ENCODE measurements around the gene ZNF740.
"Not testable (repeated sequence)": the region's sequence is repeated elsewhere in the genome, so short reads cannot be mapped to it uniquely, and the experiment has no call there.

ZNF740 gene

DNA sequence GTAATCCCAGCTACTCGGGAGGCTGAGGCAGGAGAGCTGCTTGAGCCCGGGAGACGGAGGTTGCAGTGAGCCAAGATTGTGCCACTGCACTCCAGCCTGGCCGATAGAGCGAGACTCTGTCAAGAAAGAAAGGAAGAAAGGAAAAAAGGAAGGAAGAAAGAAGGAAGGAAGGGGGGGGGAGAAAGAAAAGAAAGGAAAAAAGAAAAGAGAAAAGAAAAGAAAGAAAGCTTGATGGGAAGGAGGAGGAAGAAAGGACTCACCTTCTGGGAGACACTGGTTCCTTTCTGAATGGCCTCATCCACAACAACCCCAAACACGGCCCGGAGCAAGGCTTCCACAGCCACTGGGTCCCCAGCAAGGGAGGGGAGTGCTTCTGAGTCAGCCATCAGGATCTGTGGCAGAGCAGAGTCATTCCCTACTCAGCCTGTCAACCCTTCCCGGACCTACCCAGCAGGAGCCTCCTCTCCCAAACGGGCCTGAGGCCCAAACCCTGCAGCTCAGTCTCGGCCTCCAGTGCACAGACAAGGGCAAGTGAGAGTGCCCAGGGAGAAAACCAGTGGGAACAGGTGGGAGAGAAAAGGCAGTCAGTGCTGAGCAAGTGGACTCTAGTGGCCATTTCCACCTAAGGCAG, 7.3 kb upstream of the ZNF740 start:
- no peak for DNase-seq (ENCODE audit: low read depth)

GRCh38 chr12:53174881-53175491, 5.5 kb upstream of the ZNF740 start:
- DNase-seq (ENCODE audit: low read depth): no peak

GRCh38 chr12:53176750-53177149, 3.8 kb upstream of the ZNF740 start:
- no peak for DNase-seq (ENCODE audit: low read depth)

- DNase-seq (ENCODE audit: low read depth): not testable (repeated sequence)
Observed at GRCh38 chr12:53177447-53177846, 3.1 kb upstream of the ZNF740 start.

- not testable (repeated sequence) for DNase-seq (ENCODE audit: low read depth)
Observed at GRCh38 chr12:53178803-53179202, 1.7 kb upstream of the ZNF740 start.

DNA sequence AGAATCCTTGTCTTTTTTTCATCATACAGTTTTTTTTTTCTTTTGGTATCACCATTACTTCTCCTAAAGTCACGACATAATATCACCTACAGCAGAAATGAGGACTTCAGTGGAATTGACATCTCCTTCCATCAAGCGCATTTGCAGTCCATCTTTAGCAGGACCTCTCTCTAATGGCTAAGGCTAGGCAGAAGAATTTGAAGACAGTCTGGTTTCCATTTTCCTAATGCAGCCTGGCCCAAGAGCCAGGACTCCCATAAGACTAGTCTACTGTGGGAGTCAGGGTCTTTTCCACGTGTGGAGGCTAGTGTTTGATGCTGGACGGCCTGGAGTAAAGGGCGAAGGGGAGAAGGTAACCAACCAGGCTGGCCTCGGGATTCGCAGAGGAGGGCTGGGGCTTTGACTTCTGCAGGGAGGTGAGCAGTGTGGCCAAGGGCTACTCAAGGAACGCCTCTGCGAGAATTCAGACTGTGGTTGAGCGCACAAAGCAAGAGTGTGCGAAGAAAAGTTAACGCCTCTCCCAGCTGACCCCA, 769 bp upstream of the ZNF740 start:
- no peak for DNase-seq (ENCODE audit: low read depth)

DNA sequence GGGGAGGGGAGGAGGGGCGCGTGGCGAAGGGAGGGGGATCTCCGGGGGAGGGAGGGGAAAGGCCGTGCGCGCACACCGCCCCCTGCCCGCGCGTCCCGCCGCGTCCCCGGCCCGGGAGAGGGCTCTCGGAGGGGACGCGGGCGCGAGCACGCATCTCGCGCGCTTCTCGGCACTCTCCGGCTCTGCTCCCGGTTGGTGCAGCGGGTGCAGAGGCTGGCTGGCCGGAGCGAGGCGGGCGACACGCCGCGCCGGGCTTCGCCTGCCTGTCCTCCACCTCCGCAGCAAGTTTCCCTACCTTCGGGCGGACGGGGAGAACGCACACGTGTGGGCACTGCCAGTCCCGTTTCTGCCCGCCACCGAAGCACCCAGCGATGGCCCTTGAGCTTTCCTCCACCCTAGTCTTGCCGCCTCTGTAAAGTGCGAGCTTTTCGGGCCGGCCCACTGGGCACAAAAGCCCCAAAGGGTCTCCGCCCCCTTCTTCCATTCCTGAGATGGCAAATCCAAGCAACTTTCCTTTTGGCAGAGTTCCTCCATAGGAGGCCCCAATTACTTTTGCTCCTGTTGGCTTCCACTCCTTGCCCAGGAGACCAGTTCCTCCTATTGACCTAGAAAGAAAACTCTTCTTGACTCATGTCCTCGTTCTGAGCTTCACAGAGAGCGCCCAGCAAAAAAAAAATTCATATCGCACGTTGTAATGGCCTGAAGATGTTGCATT, 566 bp downstream of the ZNF740 start:
- peak; percentile 83 for DNase-seq (ENCODE audit: low read depth)

DNA sequence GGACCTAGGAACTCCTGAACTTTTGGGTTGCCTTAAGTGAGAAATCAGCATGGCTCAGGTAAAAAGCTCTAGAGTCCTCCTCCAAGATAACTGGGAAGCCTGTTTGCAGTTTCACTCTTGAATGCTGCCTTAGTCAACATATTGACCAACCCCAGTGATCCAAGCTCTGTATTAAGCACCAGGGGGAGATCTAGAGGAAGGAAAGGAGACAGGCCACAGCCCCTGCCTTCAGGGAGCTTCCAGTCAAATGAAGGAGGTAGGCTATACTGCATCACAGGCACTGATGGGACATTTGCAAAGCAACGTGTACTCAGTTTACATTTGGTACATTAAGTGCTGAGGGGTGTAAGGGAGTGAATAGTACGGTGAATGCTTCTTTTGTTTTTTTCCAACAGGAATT, 1.4 kb downstream of the ZNF740 start:
- no peak for DNase-seq (ENCODE audit: low read depth)

GRCh38 chr12:53182903-53183302, 2.4 kb downstream of the ZNF740 start:
- no peak for DNase-seq (ENCODE audit: low read depth)

DNA sequence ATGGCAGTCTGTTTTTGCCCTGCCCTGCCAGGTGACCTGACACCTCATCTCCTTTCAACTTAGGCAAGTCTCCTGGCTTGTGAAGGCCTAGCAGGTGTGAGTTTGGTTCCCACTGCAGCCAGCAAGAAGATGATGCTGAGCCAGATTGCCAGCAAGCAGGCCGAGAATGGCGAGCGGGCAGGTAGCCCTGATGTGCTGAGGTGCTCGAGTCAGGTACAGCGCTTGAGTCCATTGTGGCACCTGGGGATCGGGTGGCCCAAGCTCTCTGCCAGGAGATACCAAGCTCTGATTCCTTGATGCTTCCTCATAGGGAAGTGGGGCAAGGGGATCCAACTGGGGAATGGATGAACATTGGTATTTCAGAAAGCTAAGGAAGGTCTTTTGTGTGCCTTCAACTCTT, 4.3 kb downstream of the ZNF740 start:
- no peak for DNase-seq (ENCODE audit: low read depth)

DNA sequence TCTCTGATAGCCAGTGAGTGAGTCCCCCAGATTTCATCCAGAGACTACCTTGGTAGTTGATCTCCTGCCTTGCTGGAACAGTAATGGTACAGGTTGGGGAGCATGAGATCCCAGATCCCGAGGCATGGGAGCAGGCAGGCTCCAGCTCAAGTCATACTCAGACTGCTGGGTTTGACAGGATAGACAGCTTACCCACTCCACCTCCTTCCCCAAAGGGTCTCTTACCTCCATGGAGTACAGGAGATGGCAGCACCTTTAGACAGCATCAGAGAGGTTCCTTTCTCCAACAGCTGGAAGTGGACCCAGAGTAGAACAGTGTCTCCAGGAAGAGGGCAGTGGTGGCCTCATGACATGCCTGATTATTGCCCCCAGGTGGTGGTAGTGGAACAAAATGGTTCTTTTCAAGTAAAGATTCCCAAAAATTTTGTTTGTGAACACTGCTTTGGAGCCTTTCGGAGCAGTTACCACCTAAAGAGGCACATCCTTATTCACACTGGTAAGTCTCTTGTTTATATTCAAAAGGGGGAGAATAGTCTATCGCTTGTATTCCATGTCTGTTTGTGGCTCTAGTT, 5.1 kb downstream of the ZNF740 start:
- no peak for DNase-seq (ENCODE audit: low read depth)

DNA sequence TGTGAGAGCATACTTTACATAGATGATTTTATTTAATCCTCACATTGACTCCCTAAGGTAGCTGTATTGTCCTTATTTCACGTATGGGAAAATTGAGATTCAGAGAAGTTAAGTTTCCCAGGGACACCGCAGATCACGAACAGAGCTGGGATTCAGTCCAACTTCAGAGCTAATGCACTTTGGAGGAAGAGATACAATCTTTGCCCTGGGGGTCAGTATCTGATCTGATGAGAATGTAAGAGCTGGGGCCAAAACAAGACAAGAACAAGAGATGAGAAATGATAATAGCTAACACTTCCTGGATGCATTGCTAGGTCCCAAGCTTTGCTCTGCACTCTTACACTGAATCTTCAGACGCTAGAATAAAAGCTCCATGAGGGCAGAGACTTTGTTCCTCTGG, 6.2 kb downstream of the ZNF740 start:
- no peak for DNase-seq (ENCODE audit: low read depth)

DNA sequence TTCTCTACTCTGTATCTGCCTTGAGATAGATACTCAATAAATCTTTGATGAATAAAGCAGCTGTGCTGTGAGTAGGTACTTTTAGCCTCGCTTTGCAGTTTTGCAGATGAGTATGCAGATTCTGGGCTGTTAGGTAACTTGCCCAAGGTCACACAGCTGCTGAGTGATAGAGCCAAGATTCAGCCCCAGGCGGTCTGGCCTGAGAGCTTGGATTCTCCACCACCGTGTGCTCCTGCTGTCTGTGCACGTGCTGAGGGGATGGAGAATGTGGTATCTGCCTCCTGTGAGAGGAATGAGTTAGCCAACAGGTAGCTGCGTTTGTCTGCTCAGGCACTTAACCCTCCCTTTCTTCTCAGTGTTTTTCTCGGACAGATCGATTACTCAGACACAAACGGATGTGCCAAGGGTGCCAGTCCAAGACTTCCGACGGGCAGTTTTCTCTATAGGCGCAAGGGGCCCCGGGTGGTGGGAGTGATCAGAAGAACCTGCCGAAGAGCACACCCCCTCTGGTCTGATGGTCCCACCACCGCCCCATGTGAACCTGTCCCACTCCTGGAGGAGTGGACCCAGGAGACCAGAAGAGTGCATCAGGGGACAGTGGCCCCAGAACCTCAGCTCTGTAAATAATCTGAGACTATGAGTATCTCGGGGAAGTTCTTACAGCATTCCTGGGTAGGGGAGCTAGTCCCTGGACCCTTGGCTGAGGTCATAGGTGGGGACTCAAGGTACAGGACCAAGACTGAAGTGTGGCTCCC, 6.8 kb downstream of the ZNF740 start:
- DNase-seq (ENCODE audit: low read depth): no peak

DNA sequence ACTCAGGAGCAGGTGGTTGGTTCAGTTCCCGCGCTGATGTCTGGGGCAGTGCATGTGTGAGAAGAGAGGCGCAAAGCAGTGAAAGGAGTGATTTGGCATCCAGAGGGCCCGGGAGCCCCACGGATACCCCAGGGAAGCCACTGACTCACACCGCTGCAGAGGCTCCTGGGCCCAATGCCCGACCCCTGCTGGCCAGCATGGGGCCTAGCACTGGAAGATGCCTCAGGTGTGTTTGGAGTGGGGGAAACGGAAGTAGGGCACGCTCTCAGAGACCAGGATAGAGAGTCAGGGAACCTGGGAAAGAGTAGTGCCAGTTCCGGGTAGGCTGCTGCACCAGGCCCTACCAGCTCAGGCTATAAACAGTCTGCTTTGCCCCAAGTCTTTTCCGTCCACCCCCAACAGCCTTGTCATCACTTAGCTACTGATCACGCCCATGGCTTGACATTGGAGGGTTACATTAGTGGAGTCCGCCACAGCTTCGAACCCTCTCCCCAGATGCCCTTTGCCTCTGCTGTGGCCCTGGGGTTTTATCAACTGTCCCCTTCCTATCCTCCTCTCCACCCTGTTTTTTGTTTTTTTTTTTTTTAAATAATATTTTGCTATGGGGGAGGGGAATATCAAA, 9.7 kb downstream of the ZNF740 start:
- peak; percentile 51 for DNase-seq (ENCODE audit: low read depth)

DNA sequence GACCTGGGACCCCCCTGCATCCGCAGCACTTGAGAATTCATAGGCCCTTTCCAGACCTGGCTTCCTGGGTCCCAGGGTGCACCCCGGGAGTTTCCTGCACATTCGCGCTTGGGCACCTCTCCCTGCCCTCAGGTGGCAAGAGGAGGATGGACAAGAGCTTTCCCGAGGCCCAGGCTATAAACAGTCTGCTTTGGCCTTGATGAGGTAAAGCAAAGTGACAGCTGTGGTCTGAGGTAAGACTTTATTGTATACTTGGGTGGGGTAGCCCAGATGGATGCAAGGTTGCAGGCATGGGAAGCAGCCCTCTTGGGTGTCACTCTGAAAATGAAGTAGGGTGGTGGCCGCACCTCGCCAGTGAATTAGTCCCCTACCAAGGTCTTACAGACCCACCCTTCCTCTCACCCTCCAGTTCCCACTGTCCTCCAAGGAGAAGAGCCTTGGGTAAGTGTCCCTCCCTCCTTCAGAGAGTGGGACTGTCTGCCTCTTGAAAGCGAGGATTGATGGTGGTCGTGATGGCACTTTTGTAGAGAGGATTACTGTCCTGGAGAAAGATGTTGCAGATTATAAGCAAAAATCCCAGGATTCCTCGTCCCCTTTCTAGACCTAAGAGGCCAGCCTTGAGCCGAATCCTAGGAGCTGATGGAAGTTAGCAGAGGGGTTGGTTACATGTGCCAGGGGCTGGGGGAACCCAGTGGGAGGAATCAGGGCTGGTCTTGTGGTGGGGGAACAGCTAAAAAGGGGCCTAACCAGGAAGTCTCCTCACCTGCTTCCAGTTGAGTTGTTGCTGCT, 10.8 kb downstream of the ZNF740 start:
- DNase-seq (ENCODE audit: low read depth): no peak

DNA sequence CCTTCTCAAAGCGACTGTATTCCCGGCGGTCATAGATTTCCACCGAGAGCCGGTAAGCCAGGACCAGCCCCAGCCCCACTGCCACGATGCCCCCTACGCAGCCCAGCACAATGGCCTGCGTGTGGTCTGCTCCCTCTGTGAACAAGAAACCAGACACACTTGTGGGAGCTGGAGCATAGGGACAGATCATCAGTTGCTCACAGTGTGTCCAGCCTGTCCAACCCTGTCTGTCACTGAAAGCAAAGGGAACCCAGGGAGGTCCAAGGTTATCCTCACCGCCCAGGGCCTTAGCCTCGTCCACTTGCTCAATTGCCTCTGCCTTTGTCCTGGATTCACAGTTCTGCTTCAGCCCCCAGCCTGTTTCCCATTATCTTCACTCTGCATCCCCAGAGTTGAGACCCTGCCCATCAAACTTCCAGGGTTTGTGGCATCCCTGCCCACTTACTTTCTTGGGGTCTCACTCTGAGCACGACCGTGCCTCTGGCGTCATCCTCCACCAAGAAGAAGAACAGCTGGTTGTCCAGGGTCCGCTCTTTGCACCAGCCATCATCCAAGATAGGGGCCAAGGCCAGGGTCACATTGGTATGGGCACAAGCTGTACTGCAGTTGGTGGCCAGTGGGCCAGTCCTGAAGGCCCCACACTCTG, 11.5 kb downstream of the ZNF740 start:
- no peak for DNase-seq (ENCODE audit: low read depth)

DNA sequence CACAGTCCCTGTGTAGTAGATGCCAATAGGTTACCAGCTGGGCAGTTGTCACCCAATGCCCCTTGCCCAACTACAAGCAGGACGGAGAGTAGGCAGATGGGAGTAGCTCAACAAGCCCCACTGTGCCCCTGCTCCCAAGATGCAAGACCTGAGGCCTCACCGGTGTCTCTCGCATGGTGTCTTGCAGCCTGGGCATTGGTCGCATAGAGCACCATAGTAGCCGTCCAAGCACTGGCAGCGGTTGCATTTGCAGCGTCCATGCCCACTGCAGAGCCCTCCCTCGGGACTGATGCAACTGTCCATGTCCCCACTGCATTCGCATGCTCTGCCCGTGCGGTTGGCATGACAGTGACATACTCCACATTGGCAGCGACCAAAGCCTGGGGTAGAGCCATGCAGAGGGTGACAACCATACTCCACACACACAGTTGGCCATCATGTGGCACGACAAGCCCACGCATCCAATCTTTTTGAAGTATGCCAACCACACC, 12.1 kb downstream of the ZNF740 start:
- no peak for DNase-seq (ENCODE audit: low read depth)

DNA sequence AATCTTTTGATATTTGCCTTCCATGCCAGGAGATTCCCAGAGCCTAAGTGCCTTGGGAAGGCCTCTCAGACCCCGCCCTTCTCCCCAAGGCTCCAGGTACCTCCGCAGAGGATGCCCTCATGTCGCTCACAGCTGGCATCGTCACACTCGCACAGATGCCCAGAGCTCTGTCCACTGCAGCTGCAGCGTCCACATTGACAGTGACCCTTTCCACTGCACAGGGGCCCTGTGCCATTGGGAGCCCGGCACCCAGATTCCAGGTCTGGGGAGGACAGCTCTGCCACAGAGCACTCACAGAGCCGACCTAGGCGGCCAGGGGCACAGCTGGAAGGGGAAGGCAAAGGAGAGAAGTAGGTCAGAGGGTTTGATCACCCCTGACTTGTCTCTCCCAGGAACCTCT, 12.5 kb downstream of the ZNF740 start:
- DNase-seq (ENCODE audit: low read depth): no peak

- DNase-seq (ENCODE audit: low read depth): no peak
Observed at GRCh38 chr12:53193985-53194716, 13.6 kb downstream of the ZNF740 start.

GRCh38 chr12:53194973-53195372, 14.5 kb downstream of the ZNF740 start:
- no peak for DNase-seq (ENCODE audit: low read depth)

Measured in activated T-cell treated with anti-CD3 and anti-CD28 coated beads for 48 hours (primary cell).